WTC11 (cell line): Measurements from ENCODE around the gene ALMS1.

ENCODE experiments used
- ATF2 ChIP-seq: sonication (generic); formaldehyde crosslinking; IDR thresholded peaks from 2 replicates; pipeline ENCODE4 v1.8.1; 2022; ENCODE audit warnings: low read depth, missing genetic modification reagents, borderline replicate concordance
- TF ChIP-seq, protein P1 (sequence below): fragments of 200-600 bp; IDR thresholded peaks from 2 replicates; pipeline ENCODE4 v1.8.0; 2022; ENCODE audit warnings: antibody characterized with exemption

DNA sequence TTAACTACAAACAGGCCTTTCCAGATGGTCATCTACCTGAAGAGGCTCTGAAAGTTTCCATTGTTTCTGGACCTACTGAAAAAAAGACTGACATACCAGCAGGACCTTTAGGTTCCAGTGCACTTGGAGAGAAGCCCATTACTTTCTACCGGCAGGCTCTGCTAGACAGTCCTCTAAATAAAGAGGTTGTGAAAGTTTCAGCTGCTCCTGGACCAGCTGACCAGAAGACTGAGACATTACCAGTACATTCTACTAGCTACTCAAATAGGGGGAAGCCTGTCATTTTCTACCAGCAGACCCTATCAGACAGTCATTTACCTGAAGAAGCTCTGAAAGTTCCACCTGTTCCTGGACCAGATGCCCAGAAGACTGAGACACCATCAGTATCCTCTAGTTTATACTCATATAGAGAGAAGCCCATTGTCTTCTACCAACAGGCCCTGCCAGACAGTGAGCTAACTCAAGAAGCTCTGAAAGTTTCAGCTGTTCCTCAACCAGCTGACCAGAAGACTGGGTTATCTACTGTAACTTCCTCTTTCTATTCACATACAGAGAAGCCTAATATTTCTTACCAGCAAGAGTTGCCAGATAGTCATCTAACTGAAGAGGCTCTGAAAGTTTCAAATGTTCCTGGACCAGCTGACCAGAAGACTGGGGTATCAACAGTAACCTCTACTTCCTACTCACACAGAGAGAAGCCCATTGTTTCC is 65.8 kb downstream of the ALMS1 start:
- TF ChIP-seq ATF2 (CRISPR knock-in tag): no peak
- TF ChIP-seq, protein P1, sequence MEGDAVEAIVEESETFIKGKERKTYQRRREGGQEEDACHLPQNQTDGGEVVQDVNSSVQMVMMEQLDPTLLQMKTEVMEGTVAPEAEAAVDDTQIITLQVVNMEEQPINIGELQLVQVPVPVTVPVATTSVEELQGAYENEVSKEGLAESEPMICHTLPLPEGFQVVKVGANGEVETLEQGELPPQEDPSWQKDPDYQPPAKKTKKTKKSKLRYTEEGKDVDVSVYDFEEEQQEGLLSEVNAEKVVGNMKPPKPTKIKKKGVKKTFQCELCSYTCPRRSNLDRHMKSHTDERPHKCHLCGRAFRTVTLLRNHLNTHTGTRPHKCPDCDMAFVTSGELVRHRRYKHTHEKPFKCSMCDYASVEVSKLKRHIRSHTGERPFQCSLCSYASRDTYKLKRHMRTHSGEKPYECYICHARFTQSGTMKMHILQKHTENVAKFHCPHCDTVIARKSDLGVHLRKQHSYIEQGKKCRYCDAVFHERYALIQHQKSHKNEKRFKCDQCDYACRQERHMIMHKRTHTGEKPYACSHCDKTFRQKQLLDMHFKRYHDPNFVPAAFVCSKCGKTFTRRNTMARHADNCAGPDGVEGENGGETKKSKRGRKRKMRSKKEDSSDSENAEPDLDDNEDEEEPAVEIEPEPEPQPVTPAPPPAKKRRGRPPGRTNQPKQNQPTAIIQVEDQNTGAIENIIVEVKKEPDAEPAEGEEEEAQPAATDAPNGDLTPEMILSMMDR: no peak
